OCI-LY7 (cell line): ENCODE measurements around the gene SLC16A1. TPM values are rescaled to one million over a fixed set of nuclear protein-coding genes. Genes with fewer than 3 reads are reported as not detected.

Experiments
- BruUV-seq: library from RNA; stranded (reverse); fragments of 400-500 nt; replicated peaks from 2 replicates; lab custom pipeline; 2021; lab: Mats Ljungman, UMichigan
- CTCF ChIA-PET: fragments of 300-600 bp; sonication (Branson Sonifier 250); formaldehyde crosslinking; loops from one replicate; lab custom pipeline; 2022; ENCODE audit warnings: antibody characterized with exemption; ENCODE audit not compliant: unreplicated experiment; lab: Charles Lee
- POLR2A ChIA-PET: fragments of 300-600 bp; sonication (Branson Sonifier 250); formaldehyde crosslinking; loops from one replicate; lab custom pipeline; 2022; ENCODE audit warnings: antibody characterized with exemption; lab: Charles Lee
- DNase-seq: peaks from one replicate; pipeline ENCODE4 v3.0.0-alpha.2; 2015; ENCODE audit warnings: low spot score
- H2AFZ ChIP-seq: fragments of 200-600 bp; sonication (generic), shearing (Covaris generic); 2 replicates; pipeline ENCODE4 v1.6.1; 2014; ENCODE audit warnings: mild to moderate bottlenecking, antibody characterized with exemption, low read length, moderate library complexity
- H3K27ac ChIP-seq: fragments of 200-600 bp; sonication (generic); 2 replicates; pipeline ENCODE4 v1.5.1; 2014; ENCODE audit warnings: mixed run types, low read depth, mild to moderate bottlenecking, moderate library complexity, low read length, inconsistent platforms; ENCODE audit not compliant: poor library complexity, severe bottlenecking
- H3K36me3 ChIP-seq: fragments of 200-600 bp; sonication (generic); 2 replicates; pipeline ENCODE4 v1.6.1; 2014; ENCODE audit warnings: mild to moderate bottlenecking, antibody characterized with exemption, low read length, moderate library complexity, mixed read lengths; ENCODE audit not compliant: insufficient read depth
- H3K4me1 ChIP-seq: fragments of 200-600 bp; sonication (generic); 2 replicates; pipeline ENCODE4 v1.5.1; 2014; ENCODE audit warnings: mild to moderate bottlenecking, low read length; ENCODE audit not compliant: insufficient read depth, poor library complexity, severe bottlenecking
- H3K4me2 ChIP-seq: fragments of 200-600 bp; sonication (generic); 2 replicates; pipeline ENCODE4 v1.6.1; 2014; ENCODE audit warnings: mild to moderate bottlenecking, low read length
- H3K4me3 ChIP-seq: fragments of 200-600 bp; sonication (generic); 2 replicates; pipeline ENCODE4 v1.5.1; 2014; ENCODE audit warnings: mild to moderate bottlenecking, low read depth, low read length; ENCODE audit not compliant: poor library complexity, severe bottlenecking
- H3K79me2 ChIP-seq: fragments of 200-600 bp; sonication (generic); 2 replicates; pipeline ENCODE4 v1.6.1; 2016; ENCODE audit warnings: low read depth, mild to moderate bottlenecking, low read length, moderate library complexity, mixed read lengths; ENCODE audit not compliant: insufficient read depth
- H3K9me2 ChIP-seq: fragments of 200-600 bp; sonication (generic); 2 replicates; pipeline ENCODE4 v1.6.1; 2016; ENCODE audit warnings: mild to moderate bottlenecking, low read length, mixed read lengths; ENCODE audit not compliant: insufficient read depth
- H3K9me3 ChIP-seq: fragments of 200-600 bp; sonication (generic); 2 replicates; pipeline ENCODE4 v1.6.1; 2014; ENCODE audit warnings: mild to moderate bottlenecking, mixed run types, low read length, mixed read lengths
- H4K20me1 ChIP-seq: fragments of 200-600 bp; sonication (generic); 2 replicates; pipeline ENCODE4 v1.6.1; 2014; ENCODE audit warnings: mild to moderate bottlenecking, antibody characterized with exemption, low read length, moderate library complexity, mixed read lengths; ENCODE audit not compliant: insufficient read depth
- EZH2phosphoT487 ChIP-seq: fragments of 200-600 bp; sonication (generic); IDR thresholded peaks from 2 replicates; pipeline ENCODE4 v1.6.1; 2018; ENCODE audit warnings: low read depth, borderline replicate concordance, mild to moderate bottlenecking, mixed run types, antibody characterized with exemption, low read length, moderate library complexity, mixed read lengths
- intact Hi-C: fragments of 100-400 bp; cut with micrococcal nuclease; formaldehyde crosslinking; loops from one replicate; pipeline ENCODE4 v1.10.0; 2022; ENCODE audit not compliant: unreplicated experiment
- total RNA-seq, 2 experiments: library from RNA; depleted of rRNA in 1 of 2; stranded (reverse); fragments of >200 nt in 1 of 2; shearing (Covaris generic) in 1 of 2; gene quantifications; 2 replicates each; pipeline ENCODE4 v1.2.3, GENCODE V29; 2014 to 2022
- TF ChIP-seq, protein P1 (sequence below): fragments of 200-600 bp; sonication (generic); conservative IDR thresholded peaks from 2 replicates; pipeline ENCODE4 v1.5.1; 2014; ENCODE audit warnings: mild to moderate bottlenecking, antibody characterized with exemption, low read length, moderate library complexity, mixed read lengths

The SLC16A1 gene
- total RNA-seq, 2 experiments from 2014 or later: 56.1 to 67.8 TPM

DNA sequence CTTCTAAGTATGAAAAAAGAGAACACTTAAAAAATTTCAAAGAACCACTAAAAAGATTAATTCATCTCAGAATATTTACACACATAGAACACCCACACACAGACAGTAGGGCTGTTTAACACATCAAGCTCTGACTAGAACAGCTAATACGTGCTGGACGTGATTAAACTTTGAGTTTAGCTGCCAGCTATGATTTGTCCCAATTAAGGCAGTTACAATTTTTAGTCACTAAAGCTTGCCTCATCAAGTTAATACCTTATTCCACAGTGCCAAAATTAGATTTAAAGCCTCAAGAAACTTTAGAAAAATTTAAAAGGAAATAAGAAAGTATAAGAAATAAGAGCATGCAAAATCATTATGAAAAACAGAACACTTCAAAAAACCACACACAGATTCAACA is 18.9 kb downstream of the SLC16A1 start:
- Histone ChIP-seq H2AFZ (no peak overlapping the region), H4K20me1 (0 out of 2 replicates have a peak, but pooled peaks cover 13% of the 10 kb centered on the region), H3K4me3 (peak overlapping the region; percentile 4), H3K4me2 (peak overlapping the region; percentile 51), H3K36me3 (peaks cover 26% of the 10 kb centered on the region), H3K9me3 (no peaks in the 10 kb centered on the region; the same call in 1 of the 2 replicates), H3K79me2 (peaks cover 95% of the 10 kb centered on the region), H3K9me2 (no peaks in the 10 kb centered on the region), H3K4me1 (peaks cover 40% of the 10 kb centered on the region), H3K27ac (peak overlapping the region; percentile 36)
- POLR2A ChIA-PET: interaction anchor here (0.8 to 5.4 kb wide), 9 partner anchors 10 to 139 kb away, joined by 3 to 31 read pairs (median 6); partner anchors contain the start of genes LRIG2 and SLC16A1
- no TSS peak for BruUV-seq
- no peak for TF ChIP-seq EZH2phosphoT487
- CTCF ChIA-PET: interaction anchor here (0.5 to 1.3 kb wide), 3 partner anchors 16 to 135 kb away, joined by 3 to 6 read pairs (median 3); no protein-coding TSS in a partner anchor
- intact Hi-C loops: loop anchor here (2.0 kb wide), 1 partner anchor 18 kb away; no protein-coding TSS in a partner anchor
- no peak for DNase-seq

DNA sequence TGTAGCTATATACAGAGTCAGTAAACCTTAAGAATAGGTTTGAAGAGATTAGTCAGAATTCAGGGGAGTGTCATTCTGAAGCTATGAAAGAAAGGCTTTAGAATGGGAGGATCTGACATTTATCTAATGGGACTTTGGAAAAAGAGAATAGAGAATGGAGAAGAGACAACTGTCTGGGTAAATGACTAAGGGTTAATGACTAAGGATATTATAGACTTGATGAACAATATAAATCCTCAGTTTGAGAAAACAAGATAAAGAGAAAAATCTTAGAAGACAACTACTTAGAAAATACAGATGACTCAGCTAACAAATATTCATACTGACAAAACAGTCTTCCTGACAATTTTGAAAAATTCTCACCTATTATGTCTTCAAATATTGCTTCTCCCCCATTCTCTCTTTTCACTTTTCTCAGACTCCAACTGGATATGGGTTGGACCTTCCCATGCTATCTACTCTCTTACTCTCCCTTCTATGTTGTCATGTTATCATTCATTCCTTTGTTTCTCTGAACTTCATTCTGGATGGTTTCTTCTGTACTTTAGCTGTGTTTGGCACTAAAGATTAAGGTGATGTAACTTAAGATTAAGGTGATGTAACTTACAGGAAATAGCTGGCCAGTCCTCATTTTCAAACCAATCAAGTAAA is 20.4 kb downstream of the SLC16A1 start:
- TSS peak; percentile 49 for BruUV-seq
- H3K4me1 ChIP-seq: peaks cover 40% of the 10 kb centered on the region
- intact Hi-C loops: loop anchor here (2.0 kb wide), 1 partner anchor 19 kb away; no protein-coding TSS in a partner anchor
- H3K4me2 ChIP-seq: no peak overlapping the region
- 0 out of 2 replicates have a peak, but pooled peaks cover 13% of the 10 kb centered on the region for H4K20me1 ChIP-seq
- H2AFZ ChIP-seq: no peak overlapping the region
- H3K9me3 ChIP-seq: no peaks in the 10 kb centered on the region; the same call in 1 of the 2 replicates
- peak overlapping the region; percentile 43 for H3K27ac ChIP-seq
- DNase-seq: peak; percentile 22
- CTCF ChIA-PET: no interaction called here
- no peaks in the 10 kb centered on the region for H3K9me2 ChIP-seq
- H3K79me2 ChIP-seq: peaks cover 96% of the 10 kb centered on the region
- no peak overlapping the region for H3K4me3 ChIP-seq
- POLR2A ChIA-PET: interaction anchor here (0.7 to 5.4 kb wide), 8 partner anchors 8 to 170 kb away, joined by 3 to 31 read pairs (median 4); partner anchors contain the start of gene SLC16A1
- TF ChIP-seq EZH2phosphoT487: no peak
- TF ChIP-seq, protein P1, sequence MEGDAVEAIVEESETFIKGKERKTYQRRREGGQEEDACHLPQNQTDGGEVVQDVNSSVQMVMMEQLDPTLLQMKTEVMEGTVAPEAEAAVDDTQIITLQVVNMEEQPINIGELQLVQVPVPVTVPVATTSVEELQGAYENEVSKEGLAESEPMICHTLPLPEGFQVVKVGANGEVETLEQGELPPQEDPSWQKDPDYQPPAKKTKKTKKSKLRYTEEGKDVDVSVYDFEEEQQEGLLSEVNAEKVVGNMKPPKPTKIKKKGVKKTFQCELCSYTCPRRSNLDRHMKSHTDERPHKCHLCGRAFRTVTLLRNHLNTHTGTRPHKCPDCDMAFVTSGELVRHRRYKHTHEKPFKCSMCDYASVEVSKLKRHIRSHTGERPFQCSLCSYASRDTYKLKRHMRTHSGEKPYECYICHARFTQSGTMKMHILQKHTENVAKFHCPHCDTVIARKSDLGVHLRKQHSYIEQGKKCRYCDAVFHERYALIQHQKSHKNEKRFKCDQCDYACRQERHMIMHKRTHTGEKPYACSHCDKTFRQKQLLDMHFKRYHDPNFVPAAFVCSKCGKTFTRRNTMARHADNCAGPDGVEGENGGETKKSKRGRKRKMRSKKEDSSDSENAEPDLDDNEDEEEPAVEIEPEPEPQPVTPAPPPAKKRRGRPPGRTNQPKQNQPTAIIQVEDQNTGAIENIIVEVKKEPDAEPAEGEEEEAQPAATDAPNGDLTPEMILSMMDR: no peak
- H3K36me3 ChIP-seq: peaks cover 29% of the 10 kb centered on the region; the same call in 1 of the 2 replicates

- Histone ChIP-seq H3K27ac (no peak overlapping the region), H3K9me2 (no peaks in the 10 kb centered on the region), H3K36me3 (peaks cover 33% of the 10 kb centered on the region; the same call in 1 of the 2 replicates), H3K4me1 (peaks cover 40% of the 10 kb centered on the region), H4K20me1 (peaks cover 17% of the 10 kb centered on the region; the same call in 1 of the 2 replicates), H3K4me3 (no peak overlapping the region), H2AFZ (no peak overlapping the region), H3K9me3 (no peaks in the 10 kb centered on the region; the same call in 1 of the 2 replicates), H3K79me2 (peaks cover 96% of the 10 kb centered on the region), H3K4me2 (no peak overlapping the region)
- ChIA-PET CTCF (no interaction called here), POLR2A (interaction anchor here (0.8 to 5.4 kb wide), 4 partner anchors 9 to 22 kb away, joined by 4 to 31 read pairs (median 10); partner anchors contain the start of gene SLC16A1)
- no TSS peak for BruUV-seq
- intact Hi-C loops: no loop called here
- TF ChIP-seq, protein P1: no peak
- TF ChIP-seq EZH2phosphoT487: no peak
- no peak for DNase-seq
Observed at GRCh38 chr1:112934577-112934976, 21.4 kb downstream of the SLC16A1 start.
